GM20000 (cell line): ENCODE data around the gene KLK14.

Experiments used
- DNase-seq: peaks from one replicate; pipeline ENCODE4 v3.0.0; 2012; ENCODE audit warnings: low spot score
- CTCF ChIP-seq: IDR thresholded peaks from 2 replicates; pipeline ENCODE4 v1.5.1; 2012; ENCODE audit warnings: mild to moderate bottlenecking, control low read depth; ENCODE audit errors: extremely low read depth, missing control alignments

KLK14 gene

GRCh38 chr19:51082611-51083010 lies at the start of gene KLK14:
Gene KLK14 (minus strand): TSS chr19:51082887. CDS start chr19:51082614, 273 bp downstream.
- TF ChIP-seq CTCF = no peak
- no peak for DNase-seq

GRCh38 chr19:51131780-51132680 lies 49.3 kb upstream of the KLK14 start:
- TF ChIP-seq CTCF = no peak
- DNase-seq = peak; percentile 33

- DNase-seq = no peak
- no peak for TF ChIP-seq CTCF
These were observed 47.0 kb upstream of the KLK14 start for GRCh38 chr19:51129716-51130115.

- no peak for DNase-seq
- no peak for TF ChIP-seq CTCF
These were observed 45.5 kb upstream of the KLK14 start for GRCh38 chr19:51128227-51128626.

GRCh38 chr19:51127755-51128154 lies 45.1 kb upstream of the KLK14 start:
- no peak for TF ChIP-seq CTCF
- no peak for DNase-seq

- TF ChIP-seq CTCF = no peak
- no peak for DNase-seq
These were observed 44.3 kb upstream of the KLK14 start for GRCh38 chr19:51127032-51127431.

GRCh38 chr19:51125421-51126075 lies 42.9 kb upstream of the KLK14 start:
- DNase-seq = no peak
- no peak for TF ChIP-seq CTCF
